GM12878 (cell line): Measurements from ENCODE around the gene RAPSN. TPM values are rescaled to one million over a fixed set of nuclear protein-coding genes. Genes with fewer than 3 reads are reported as not detected.

ENCODE experiments used
- BCL11A ChIP-seq: IDR thresholded peaks from 2 replicates; pipeline ENCODE4 v1.6.1; 2011; ENCODE audit warnings: low read depth, low read length
- BHLHE40 ChIP-seq, 2 experiments: fragments of 450-650 bp in 1 of 2; IDR thresholded peaks; 2 replicates each; pipeline ENCODE4 v1.6.1; 2011 to 2017; ENCODE audit warnings: low read depth in 2 of 2, borderline replicate concordance in 1 of 2, improper control_type of control experiment in 1 of 2, low read length in 1 of 2, mild to moderate bottlenecking in 1 of 2
- FOS ChIP-seq: IDR thresholded peaks from 3 replicates; pipeline ENCODE4 v1.6.1; 2011; ENCODE audit warnings: borderline replicate concordance; ENCODE audit not compliant: insufficient read length; ENCODE audit errors: extremely low read depth
- GATAD2B ChIP-seq: fragments of 450-650 bp; conservative IDR thresholded peaks from 2 replicates; pipeline ENCODE4 v1.6.1; 2017; ENCODE audit warnings: low read depth, mild to moderate bottlenecking, moderate library complexity
- IKZF2 ChIP-seq, 2 experiments: fragments of 450-650 bp; IDR thresholded peaks; 2 replicates each; pipeline ENCODE4 v1.6.1; 2017; ENCODE audit warnings: mild to moderate bottlenecking in 2 of 2, moderate library complexity in 2 of 2
- LARP7 ChIP-seq: fragments of 450-650 bp; IDR thresholded peaks from 2 replicates; pipeline ENCODE4 v1.6.1; 2017; ENCODE audit warnings: mild to moderate bottlenecking
- NFYB ChIP-seq: IDR thresholded peaks from 2 replicates; pipeline ENCODE4 v1.6.1; 2011; ENCODE audit warnings: low read depth, mild to moderate bottlenecking, low read length, improper control_type of control experiment, moderate library complexity; ENCODE audit not compliant: insufficient read depth
- RELA ChIP-seq: fragments of 450-650 bp; IDR thresholded peaks from 2 replicates; pipeline ENCODE4 v1.8.0; 2014; ENCODE audit warnings: borderline replicate concordance; ENCODE audit not compliant: partially characterized antibody
- SMAD5 ChIP-seq: IDR thresholded peaks from 2 replicates; pipeline ENCODE4 v1.6.1; 2016; ENCODE audit warnings: antibody characterized with exemption, low read depth
- SPI1 ChIP-seq: IDR thresholded peaks from 2 replicates; pipeline ENCODE4 v1.6.1; 2011; ENCODE audit warnings: low read depth, mild to moderate bottlenecking, low read length, moderate library complexity, borderline replicate concordance; ENCODE audit not compliant: insufficient read depth
- TBL1XR1 ChIP-seq: IDR thresholded peaks from 2 replicates; pipeline ENCODE4 v1.6.1; 2012; ENCODE audit warnings: low read depth, low read length, improper control_type of control experiment
- TCF12 ChIP-seq: IDR thresholded peaks from 2 replicates; pipeline ENCODE4 v1.6.1; 2011; ENCODE audit warnings: low read depth, mild to moderate bottlenecking, low read length
- polyA plus RNA-seq, 11 experiments: library from polyadenylated mRNA; depleted of rRNA in 4 of 11; unstranded in 6 of 11; stranded (reverse) in 5 of 11; fragments of >200 nt; fragmentation: Nextera tagmentation in 4 of 11; fragmentation: Illumina TruSeq in 1 of 11; extraction: Ambion mirVana in 4 of 11; extraction: Trizol in 1 of 11; gene quantifications; 1 replicate in 1 of 11; 2 replicates in 10 of 11; pipeline versions ENCODE4 v1.2.1 to v1.2.3, GENCODE V29; 2011 to 2016; ENCODE audit warnings: inconsistent platforms in 2 of 11, missing spikeins in 2 of 11, low read depth in 1 of 11
- total RNA-seq, 4 experiments: library from RNA; depleted of rRNA in 3 of 4; stranded (reverse); fragments of >200 nt in 3 of 4; fragmentation: Illumina TruSeq in 1 of 4; extraction: Trizol in 1 of 4; gene quantifications; 2 replicates each; pipeline versions ENCODE4 v1.2.1 to v1.2.3, GENCODE V29; 2013 to 2021
- TF ChIP-seq, protein P1 (sequence below): fragments of 450-650 bp; formaldehyde crosslinking; IDR thresholded peaks from 2 replicates; pipeline ENCODE4 v1.4.0; 2022; ENCODE audit warnings: mild to moderate bottlenecking, moderate library complexity
- TF ChIP-seq, protein P2 (sequence below): fragments of 450-650 bp; IDR thresholded peaks from 2 replicates; pipeline ENCODE4 v1.6.1; 2017; ENCODE audit warnings: mild to moderate bottlenecking, moderate library complexity

The RAPSN gene
- total and polyA plus RNA-seq, 10 of the 15 experiments (the other 5 are each of a cell fraction or from before 2014, with no cell fraction given) = 0.08 to 0.23 (median 0.14) TPM; not detected in 6

DNA sequence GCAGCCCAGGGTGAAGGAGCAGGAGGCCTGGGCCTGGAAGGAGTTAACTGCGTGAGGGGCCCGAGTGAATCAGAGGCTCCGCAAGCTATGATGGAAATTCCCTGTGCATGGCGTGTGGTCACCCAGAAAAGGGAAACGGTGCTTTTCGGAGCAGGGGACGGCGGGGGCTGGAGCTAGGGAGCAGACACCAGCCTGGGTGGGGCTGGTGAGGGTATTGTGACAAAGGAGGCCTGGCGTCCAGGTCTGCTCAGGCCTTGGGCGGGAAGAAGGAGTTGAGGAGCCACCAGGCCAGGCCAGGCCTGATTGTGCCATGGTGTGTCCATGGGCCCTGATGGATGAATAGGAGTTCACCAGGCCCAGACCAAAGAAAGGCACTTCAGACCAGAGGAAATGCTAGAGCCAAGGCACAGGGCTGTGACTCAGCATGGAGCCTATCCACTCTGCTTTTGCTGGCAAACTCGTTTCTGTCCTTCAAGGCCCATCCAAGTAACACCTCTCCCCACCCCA lies 57.8 kb downstream of the RAPSN start (continued):
- TF ChIP-seq, protein P1, sequence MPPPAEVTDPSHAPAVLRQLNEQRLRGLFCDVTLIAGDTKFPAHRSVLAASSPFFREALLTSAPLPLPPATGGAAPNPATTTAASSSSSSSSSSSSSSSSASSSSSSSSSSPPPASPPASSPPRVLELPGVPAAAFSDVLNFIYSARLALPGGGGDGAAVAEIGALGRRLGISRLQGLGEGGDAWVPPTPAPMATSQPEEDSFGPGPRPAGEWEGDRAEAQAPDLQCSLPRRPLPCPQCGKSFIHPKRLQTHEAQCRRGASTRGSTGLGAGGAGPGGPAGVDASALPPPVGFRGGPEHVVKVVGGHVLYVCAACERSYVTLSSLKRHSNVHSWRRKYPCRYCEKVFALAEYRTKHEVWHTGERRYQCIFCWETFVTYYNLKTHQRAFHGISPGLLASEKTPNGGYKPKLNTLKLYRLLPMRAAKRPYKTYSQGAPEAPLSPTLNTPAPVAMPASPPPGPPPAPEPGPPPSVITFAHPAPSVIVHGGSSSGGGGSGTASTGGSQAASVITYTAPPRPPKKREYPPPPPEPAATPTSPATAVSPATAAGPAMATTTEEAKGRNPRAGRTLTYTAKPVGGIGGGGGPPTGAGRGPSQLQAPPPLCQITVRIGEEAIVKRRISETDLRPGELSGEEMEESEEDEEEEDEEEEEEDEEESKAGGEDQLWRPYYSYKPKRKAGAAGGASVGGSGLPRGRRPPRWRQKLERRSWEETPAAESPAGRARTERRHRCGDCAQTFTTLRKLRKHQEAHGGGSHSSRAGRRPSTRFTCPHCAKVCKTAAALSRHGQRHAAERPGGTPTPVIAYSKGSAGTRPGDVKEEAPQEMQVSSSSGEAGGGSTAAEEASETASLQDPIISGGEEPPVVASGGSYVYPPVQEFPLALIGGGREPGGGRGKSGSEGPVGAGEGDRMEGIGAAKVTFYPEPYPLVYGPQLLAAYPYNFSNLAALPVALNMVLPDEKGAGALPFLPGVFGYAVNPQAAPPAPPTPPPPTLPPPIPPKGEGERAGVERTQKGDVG (CRISPR knock-in tag) = no peak
- no peak for TF ChIP-seq SMAD5
- TF ChIP-seq SPI1 = peak; percentile 89; the same call in 1 of the 2 replicates
- TF ChIP-seq RELA = peak; percentile 80
- peak; percentile 47; the same call in 1 of the 2 replicates for TF ChIP-seq BCL11A
- TF ChIP-seq TCF12 = no peak
- TF ChIP-seq IKZF2 (IDR thresholded peaks at IDR 0.05) = peak; percentile 78 to 85
- TF ChIP-seq FOS = no peak
- peak in 1 of 2 experiments; percentile 11; a peak in 1 of 4 replicates for TF ChIP-seq BHLHE40 (IDR thresholded peaks at IDR 0.05; ENCODE audit: borderline replicate concordance in 1 of 2, low read depth in 2 of 2, low read length in 1 of 2)
- TF ChIP-seq LARP7 = no peak
- TF ChIP-seq, protein P2, sequence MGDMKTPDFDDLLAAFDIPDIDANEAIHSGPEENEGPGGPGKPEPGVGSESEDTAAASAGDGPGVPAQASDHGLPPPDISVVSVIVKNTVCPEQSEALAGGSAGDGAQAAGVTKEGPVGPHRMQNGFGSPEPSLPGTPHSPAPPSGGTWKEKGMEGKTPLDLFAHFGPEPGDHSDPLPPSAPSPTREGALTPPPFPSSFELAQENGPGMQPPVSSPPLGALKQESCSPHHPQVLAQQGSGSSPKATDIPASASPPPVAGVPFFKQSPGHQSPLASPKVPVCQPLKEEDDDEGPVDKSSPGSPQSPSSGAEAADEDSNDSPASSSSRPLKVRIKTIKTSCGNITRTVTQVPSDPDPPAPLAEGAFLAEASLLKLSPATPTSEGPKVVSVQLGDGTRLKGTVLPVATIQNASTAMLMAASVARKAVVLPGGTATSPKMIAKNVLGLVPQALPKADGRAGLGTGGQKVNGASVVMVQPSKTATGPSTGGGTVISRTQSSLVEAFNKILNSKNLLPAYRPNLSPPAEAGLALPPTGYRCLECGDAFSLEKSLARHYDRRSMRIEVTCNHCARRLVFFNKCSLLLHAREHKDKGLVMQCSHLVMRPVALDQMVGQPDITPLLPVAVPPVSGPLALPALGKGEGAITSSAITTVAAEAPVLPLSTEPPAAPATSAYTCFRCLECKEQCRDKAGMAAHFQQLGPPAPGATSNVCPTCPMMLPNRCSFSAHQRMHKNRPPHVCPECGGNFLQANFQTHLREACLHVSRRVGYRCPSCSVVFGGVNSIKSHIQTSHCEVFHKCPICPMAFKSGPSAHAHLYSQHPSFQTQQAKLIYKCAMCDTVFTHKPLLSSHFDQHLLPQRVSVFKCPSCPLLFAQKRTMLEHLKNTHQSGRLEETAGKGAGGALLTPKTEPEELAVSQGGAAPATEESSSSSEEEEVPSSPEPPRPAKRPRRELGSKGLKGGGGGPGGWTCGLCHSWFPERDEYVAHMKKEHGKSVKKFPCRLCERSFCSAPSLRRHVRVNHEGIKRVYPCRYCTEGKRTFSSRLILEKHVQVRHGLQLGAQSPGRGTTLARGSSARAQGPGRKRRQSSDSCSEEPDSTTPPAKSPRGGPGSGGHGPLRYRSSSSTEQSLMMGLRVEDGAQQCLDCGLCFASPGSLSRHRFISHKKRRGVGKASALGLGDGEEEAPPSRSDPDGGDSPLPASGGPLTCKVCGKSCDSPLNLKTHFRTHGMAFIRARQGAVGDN = peak; percentile 85
- 0 out of 2 replicates have a peak, but pooled peaks have one; percentile 53 for TF ChIP-seq GATAD2B
- TF ChIP-seq TBL1XR1 = no peak
- TF ChIP-seq NFYB = no peak
- TF ChIP-seq, all 136 proteins: peak for 25
